ENCODE results near the gene RBMS3.

The RBMS3 gene

DNA sequence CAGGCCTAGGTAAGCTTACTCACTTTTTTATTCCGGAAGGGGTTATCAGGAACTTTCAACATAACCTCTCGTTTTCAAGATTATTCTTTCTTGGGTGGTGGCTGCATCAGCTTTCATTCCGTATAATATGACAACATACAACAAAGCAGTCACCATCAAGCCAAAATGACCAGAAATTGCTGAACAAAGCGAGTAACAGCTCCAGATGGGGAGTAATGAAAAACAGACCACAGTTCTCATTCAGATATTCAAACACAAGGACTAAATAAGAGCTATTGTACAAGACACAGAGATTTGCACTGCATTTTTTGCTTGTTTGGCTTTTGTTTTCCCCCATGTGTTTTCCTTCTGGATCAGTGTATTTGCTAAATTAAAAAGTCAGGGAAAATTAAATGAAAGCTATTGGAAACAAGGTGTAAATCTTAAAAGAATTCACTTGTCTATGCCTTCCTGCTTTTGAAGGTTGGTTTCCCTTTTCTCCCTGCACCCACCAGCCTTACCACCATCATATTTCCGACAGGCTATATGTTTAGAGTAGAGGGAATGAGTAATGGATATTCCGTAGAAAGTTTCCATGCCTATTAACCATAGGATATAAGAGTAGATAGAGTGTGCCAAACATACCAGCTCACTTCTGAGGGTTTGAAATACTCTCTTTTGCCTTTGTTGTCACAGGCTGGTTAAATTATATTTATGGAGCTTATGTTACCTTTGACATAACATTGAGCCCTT is 213.6 kb downstream of the RBMS3 start:
- TF ChIP-seq CTCF (IDR thresholded peaks at IDR 0.05; ENCODE audit: control extremely low read depth, extremely low read depth, low read depth, missing control alignments): no peak
- ChIA-PET POLR2A (no interaction called here), CTCF (interaction anchor here (1.0 to 1.8 kb wide), 4 partner anchors 10 to 26 kb away, joined by 3 to 4 read pairs (median 4); no protein-coding TSS in a partner anchor)
- DNase-seq (ENCODE audit: extremely low spot score): no peak

DNA sequence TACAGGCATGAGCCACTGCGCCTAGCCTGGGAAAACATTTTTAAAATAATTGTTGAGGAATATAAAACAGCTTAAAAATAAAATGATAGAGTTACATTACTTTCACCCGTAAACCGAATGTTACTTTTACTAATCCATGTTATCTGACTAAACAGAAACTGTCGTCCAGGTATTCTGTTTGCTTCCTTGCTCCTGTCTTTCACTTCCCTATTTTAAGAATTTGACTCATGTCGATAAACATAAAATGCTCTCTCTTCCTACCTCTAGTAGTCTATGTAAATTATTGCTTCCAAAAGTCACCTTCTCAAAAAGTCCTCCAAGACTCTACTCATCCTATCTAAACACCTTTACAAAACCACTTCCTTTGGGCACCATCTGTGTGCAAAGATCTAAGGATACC is 216.4 kb downstream of the RBMS3 start:
- ChIA-PET POLR2A (no interaction called here), CTCF (no interaction called here)
- DNase-seq (ENCODE audit: extremely low spot score): no peak
- TF ChIP-seq CTCF (IDR thresholded peaks at IDR 0.05; ENCODE audit: control extremely low read depth, extremely low read depth, low read depth, missing control alignments): no peak

GRCh38 chr3:29502771-29503170 is 221.9 kb downstream of the RBMS3 start:
- POLR2A ChIA-PET: no interaction called here
- CTCF ChIA-PET: interaction anchor here (1.2 kb wide), 1 partner anchor 112 kb away, joined by 3 read pairs; no protein-coding TSS in a partner anchor
- DNase-seq (ENCODE audit: extremely low spot score): no peak
- no peak for TF ChIP-seq CTCF (IDR thresholded peaks at IDR 0.05; ENCODE audit: control extremely low read depth, extremely low read depth, low read depth, missing control alignments)

DNA sequence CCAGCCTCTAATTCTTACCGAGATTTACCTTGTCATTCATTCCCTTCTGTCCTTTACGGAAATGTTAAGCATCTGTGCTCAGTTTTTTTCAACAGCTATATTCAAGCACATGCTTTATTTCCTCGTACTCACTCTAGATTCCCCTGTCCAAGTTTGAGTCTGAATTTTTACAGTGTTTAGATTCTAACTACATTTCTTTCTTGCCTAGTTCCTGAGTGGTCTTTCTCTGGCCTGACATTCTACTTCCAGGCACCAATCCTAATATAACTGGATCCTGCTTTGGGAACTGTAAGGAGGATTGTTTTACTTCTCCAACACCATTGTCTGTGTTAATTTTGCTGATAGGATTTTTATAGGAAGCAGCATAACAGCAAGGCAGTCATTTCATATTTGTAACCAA is 222.4 kb downstream of the RBMS3 start:
- CTCF ChIA-PET: interaction anchor here (1.2 to 1.4 kb wide), 2 partner anchors 9 to 113 kb away, joined by 3 to 4 read pairs; no protein-coding TSS in a partner anchor
- POLR2A ChIA-PET: no interaction called here
- TF ChIP-seq CTCF (IDR thresholded peaks at IDR 0.05; ENCODE audit: control extremely low read depth, extremely low read depth, low read depth, missing control alignments): no peak
- DNase-seq (ENCODE audit: extremely low spot score): no peak

DNA sequence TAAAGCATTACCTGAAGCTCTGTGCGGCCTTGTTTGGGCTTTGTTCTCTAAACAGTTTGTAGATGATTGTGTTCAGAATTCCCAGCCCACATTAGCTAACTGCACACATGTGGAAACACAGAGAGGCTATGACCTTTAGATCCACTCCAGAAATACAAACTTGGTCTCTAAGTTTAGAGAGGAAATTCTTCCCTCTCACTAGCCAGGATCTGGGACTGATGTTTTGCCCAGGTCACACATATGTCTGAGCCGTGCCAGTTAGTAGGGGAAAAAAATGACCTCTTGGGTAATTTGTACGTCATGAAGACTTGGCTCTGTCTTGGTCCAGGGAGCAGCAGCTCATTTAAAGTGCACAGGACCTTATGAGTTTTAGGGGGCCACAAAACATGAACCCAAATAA is 223.1 kb downstream of the RBMS3 start:
- no peak for TF ChIP-seq CTCF (IDR thresholded peaks at IDR 0.05; ENCODE audit: control extremely low read depth, extremely low read depth, low read depth, missing control alignments)
- CTCF ChIA-PET: interaction anchor here (1.4 kb wide), 1 partner anchor 9 kb away, joined by 4 read pairs; no protein-coding TSS in a partner anchor
- no peak for DNase-seq (ENCODE audit: extremely low spot score)
- POLR2A ChIA-PET: no interaction called here

DNA sequence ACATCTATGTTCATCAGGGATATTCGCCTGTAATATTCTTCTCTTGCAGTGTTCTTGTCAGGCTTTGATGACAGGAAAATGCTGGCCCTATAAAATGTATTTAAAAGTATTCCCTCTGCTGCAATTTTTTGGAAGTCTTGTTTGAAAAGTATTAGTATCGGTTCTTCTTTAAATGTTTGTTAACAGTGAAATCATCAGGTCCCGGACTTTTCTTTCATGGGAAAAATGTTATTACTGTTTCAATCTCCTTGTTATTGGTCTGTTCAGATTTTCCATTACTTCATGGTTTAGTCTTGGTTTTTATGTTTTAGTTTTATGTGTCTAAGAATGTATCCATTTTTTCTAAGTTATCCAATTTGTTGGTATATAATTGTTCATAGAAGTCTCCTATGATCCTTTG is 225.6 kb downstream of the RBMS3 start:
- ChIA-PET CTCF (interaction anchor here (1.0 to 1.8 kb wide), 2 partner anchors 9 to 12 kb away, joined by 3 to 4 read pairs; no protein-coding TSS in a partner anchor), POLR2A (no interaction called here)
- no peak for DNase-seq (ENCODE audit: extremely low spot score)
- TF ChIP-seq CTCF (IDR thresholded peaks at IDR 0.05; ENCODE audit: control extremely low read depth, extremely low read depth, low read depth, missing control alignments): no peak

Measured in GM10248 (cell line).